Breast epithelium (tissue), 3 donors: ENCODE results near the gene C16orf90.

Source experiments
- CTCF ChIP-seq, 3 donors: fragments of 450-650 bp; IDR thresholded peaks; one replicate each; pipeline ENCODE4 v1.5.1; 2016 to 2017; ENCODE audit warnings: antibody characterized with exemption in 3 of 3, mild to moderate bottlenecking in 3 of 3, moderate library complexity in 3 of 3
- POLR2A ChIP-seq: fragments of 450-650 bp; IDR thresholded peaks from one replicate; pipeline ENCODE4 v1.6.1; 2016; ENCODE audit warnings: antibody characterized with exemption, mild to moderate bottlenecking, moderate library complexity

- TF ChIP-seq CTCF (IDR thresholded peaks at IDR 0.05) (no peak), POLR2A (no peak)
Observed at GRCh38 chr16:3458852-3459361, 36.4 kb downstream of the C16orf90 start.
